Effector CD8-positive, alpha-beta T cell (primary cell): ENCODE results near the gene HMGCS2.

Experiments
- DNase-seq: peaks from one replicate; lab custom pipeline; 2025; lab: John Stamatoyannopoulos, UW
- total RNA-seq, 4 experiments: gene quantifications; one replicate each; lab custom pipeline; 2026; lab: John Stamatoyannopoulos, UW

Gene HMGCS2
- total RNA-seq, result 0 to 0.37 (median 0) reads per million in 4 experiments

- no peak for DNase-seq
Observed at GRCh38 chr1:119768778-119769177, at the start of gene HMGCS2. Gene HMGCS2 (minus strand): TSS chr1:119768905. CDS start chr1:119768844, 61 bp downstream.

- DNase-seq, result no peak
Observed at GRCh38 chr1:119818181-119818580, 49.5 kb upstream of the HMGCS2 start.

- DNase-seq, result no peak
Observed at GRCh38 chr1:119816407-119816806, 47.7 kb upstream of the HMGCS2 start.

GRCh38 chr1:119815928-119816327, 47.2 kb upstream of the HMGCS2 start:
- DNase-seq, result no peak

GRCh38 chr1:119815361-119815760, 46.7 kb upstream of the HMGCS2 start:
- no peak for DNase-seq

GRCh38 chr1:119814288-119814687, 45.6 kb upstream of the HMGCS2 start:
- DNase-seq, result no peak

- DNase-seq, result no peak
Observed at GRCh38 chr1:119811985-119812557, 43.4 kb upstream of the HMGCS2 start.

GRCh38 chr1:119811387-119811786, 42.7 kb upstream of the HMGCS2 start, which contains the start of gene REG4:
Gene REG4 (minus strand): TSS chr1:119811460. CDS start chr1:119808769, 2,691 bp downstream.
- no peak for DNase-seq

GRCh38 chr1:119808972-119809550, 40.4 kb upstream of the HMGCS2 start:
- DNase-seq, result peak; percentile 38

- no peak for DNase-seq
Observed at GRCh38 chr1:119808491-119808890, 39.8 kb upstream of the HMGCS2 start.

- DNase-seq, result no peak
Observed at GRCh38 chr1:119806489-119806888, 37.8 kb upstream of the HMGCS2 start.

- DNase-seq, result no peak
Observed at GRCh38 chr1:119805746-119806145, 37.0 kb upstream of the HMGCS2 start.

GRCh38 chr1:119805247-119805646, 36.5 kb upstream of the HMGCS2 start:
- no peak for DNase-seq

- DNase-seq, result no peak
Observed at GRCh38 chr1:119799599-119800177, 31.0 kb upstream of the HMGCS2 start.

GRCh38 chr1:119799003-119799402, 30.3 kb upstream of the HMGCS2 start:
- no peak for DNase-seq

- no peak for DNase-seq
Observed at GRCh38 chr1:119797606-119798005, 28.9 kb upstream of the HMGCS2 start.

- DNase-seq, result no peak
Observed at GRCh38 chr1:119797162-119797561, 28.5 kb upstream of the HMGCS2 start.

- no peak for DNase-seq
Observed at GRCh38 chr1:119795261-119796200, 26.8 kb upstream of the HMGCS2 start.

- DNase-seq, result no peak
Observed at GRCh38 chr1:119794876-119795240, 26.2 kb upstream of the HMGCS2 start.

GRCh38 chr1:119794230-119794875, 25.6 kb upstream of the HMGCS2 start:
- no peak for DNase-seq

- DNase-seq, result no peak
Observed at GRCh38 chr1:119791377-119791776, 22.7 kb upstream of the HMGCS2 start.
